Esophagus muscularis mucosa (tissue), 4 donors: ENCODE results near the gene TMEM44.

ENCODE experiments used
- EP300 ChIP-seq: sonication (generic); formaldehyde crosslinking; IDR thresholded peaks from one replicate; pipeline ENCODE4 v1.6.1; 2017; ENCODE audit warnings: antibody characterized with exemption
- POLR2A ChIP-seq: fragments of 450-650 bp; IDR thresholded peaks from one replicate; pipeline ENCODE4 v1.6.1; 2017; ENCODE audit warnings: antibody characterized with exemption, moderate library complexity, mild to moderate bottlenecking, low read depth
- TF ChIP-seq, protein P1 (sequence below), 3 experiments: fragments of 200-600 bp in 2 of 3; fragments of 450-650 bp in 1 of 3; sonication (generic) in 2 of 3; IDR thresholded peaks; one replicate each; pipeline ENCODE4 v1.5.1; 2017 to 2019; ENCODE audit warnings: antibody characterized with exemption in 3 of 3, mild to moderate bottlenecking in 2 of 3, moderate library complexity in 1 of 3

DNA sequence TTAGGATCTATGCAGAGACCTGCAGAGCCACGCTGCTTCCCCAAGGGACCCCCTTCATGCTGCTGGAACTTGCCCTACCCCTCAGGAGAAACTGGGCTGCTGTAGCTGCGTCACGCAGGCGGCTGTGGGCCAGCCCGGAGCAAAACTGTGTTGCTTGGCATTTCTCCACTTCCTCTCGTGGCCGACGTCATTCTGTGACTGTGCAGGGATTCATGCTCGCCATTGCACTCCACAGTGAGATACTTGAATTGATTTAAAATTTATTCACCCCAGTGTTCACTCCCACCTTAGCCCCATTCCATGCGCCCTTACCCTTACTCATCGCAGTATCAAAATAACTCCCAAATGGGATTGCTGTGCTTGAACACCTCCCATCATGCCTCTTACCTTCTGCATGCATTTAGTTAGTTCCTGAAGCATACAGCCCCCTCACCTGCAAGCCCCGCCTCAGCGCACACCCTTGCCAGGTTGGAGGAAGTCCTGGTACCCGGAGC, 45.7 kb downstream of the TMEM44 start:
- no peak for TF ChIP-seq EP300
- TF ChIP-seq, protein P1, sequence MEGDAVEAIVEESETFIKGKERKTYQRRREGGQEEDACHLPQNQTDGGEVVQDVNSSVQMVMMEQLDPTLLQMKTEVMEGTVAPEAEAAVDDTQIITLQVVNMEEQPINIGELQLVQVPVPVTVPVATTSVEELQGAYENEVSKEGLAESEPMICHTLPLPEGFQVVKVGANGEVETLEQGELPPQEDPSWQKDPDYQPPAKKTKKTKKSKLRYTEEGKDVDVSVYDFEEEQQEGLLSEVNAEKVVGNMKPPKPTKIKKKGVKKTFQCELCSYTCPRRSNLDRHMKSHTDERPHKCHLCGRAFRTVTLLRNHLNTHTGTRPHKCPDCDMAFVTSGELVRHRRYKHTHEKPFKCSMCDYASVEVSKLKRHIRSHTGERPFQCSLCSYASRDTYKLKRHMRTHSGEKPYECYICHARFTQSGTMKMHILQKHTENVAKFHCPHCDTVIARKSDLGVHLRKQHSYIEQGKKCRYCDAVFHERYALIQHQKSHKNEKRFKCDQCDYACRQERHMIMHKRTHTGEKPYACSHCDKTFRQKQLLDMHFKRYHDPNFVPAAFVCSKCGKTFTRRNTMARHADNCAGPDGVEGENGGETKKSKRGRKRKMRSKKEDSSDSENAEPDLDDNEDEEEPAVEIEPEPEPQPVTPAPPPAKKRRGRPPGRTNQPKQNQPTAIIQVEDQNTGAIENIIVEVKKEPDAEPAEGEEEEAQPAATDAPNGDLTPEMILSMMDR (IDR thresholded peaks at IDR 0.05), result no peak
- TF ChIP-seq POLR2A, result no peak
